GM12878 (cell line): Measurements from ENCODE around the gene SH2D3A. TPM values are rescaled to one million over a fixed set of nuclear protein-coding genes. Genes with fewer than 3 reads are reported as not detected.

Experiments used
- ATAC-seq: fragments of 200-7000 bp; cut with Tn5 transposase; 3 replicates; pipeline ENCODE4 v1.9.1; 2020; ENCODE audit warnings: mild to moderate bottlenecking, moderate library complexity
- BruUV-seq: library from RNA; stranded (reverse); fragments of 400-500 nt; replicated peaks from 2 replicates; lab custom pipeline; 2021; lab: Mats Ljungman, UMichigan
- CTCF ChIA-PET: fragments of 300-600 bp; sonication (Branson Sonifier 250); formaldehyde crosslinking; extraction: SDS; loops from one replicate; lab custom pipeline; 2021; ENCODE audit warnings: inconsistent platforms; lab: Yijun Ruan, JAX
- POLR2A ChIA-PET: fragments of 350-600 bp; formaldehyde crosslinking; extraction: SDS; loops from one replicate; lab custom pipeline; 2021; ENCODE audit warnings: inconsistent platforms; lab: Charles Lee
- RAD21 ChIA-PET: fragments of 300-600 bp; sonication (Branson Sonifier 250); formaldehyde crosslinking; loops from one replicate; lab custom pipeline; 2023; ENCODE audit warnings: antibody characterized with exemption; ENCODE audit not compliant: unreplicated experiment; lab: Charles Lee
- SMC1A ChIA-PET: fragments of 300-600 bp; sonication (Branson Sonifier 250); formaldehyde crosslinking; loops from one replicate; lab custom pipeline; 2023; ENCODE audit not compliant: unreplicated experiment, uncharacterized antibody; lab: Charles Lee
- DNase-seq: peaks from one replicate; pipeline ENCODE4 v3.0.0-alpha.2; 2011; ENCODE audit warnings: low read depth, low spot score
- FAIRE-seq: peaks from 3 replicates; lab custom pipeline; 2011; peaks lifted over from hg19 to GRCh38; lab: Jason Lieb, UNC
- H2AFZ ChIP-seq: 2 replicates; pipeline ENCODE4 v1.6.0; 2011; ENCODE audit warnings: low read depth, low read length, control low read depth; ENCODE audit not compliant: control insufficient read depth
- H3K27ac ChIP-seq: 2 replicates; pipeline ENCODE4 v1.5.1; 2011; ENCODE audit warnings: control low read depth; ENCODE audit not compliant: control insufficient read depth, insufficient read depth
- H3K27me3 ChIP-seq, 2 experiments: replicated peaks in 1 of 2; 2 replicates each; pipeline versions ENCODE4 v1.6.0 to v1.6.1; 2011; ENCODE audit warnings: low read length in 1 of 2; ENCODE audit not compliant: control insufficient read depth in 2 of 2, insufficient read depth in 2 of 2
- H3K36me3 ChIP-seq, 2 experiments: 2 replicates each; pipeline ENCODE4 v1.5.1; 2011; ENCODE audit warnings: low read length in 1 of 2; ENCODE audit not compliant: control insufficient read depth in 2 of 2, insufficient read depth in 2 of 2
- H3K4me1 ChIP-seq: 2 replicates; pipeline ENCODE4 v1.6.1; 2011; ENCODE audit warnings: mild to moderate bottlenecking, low read length, moderate library complexity, mixed read lengths; ENCODE audit not compliant: control insufficient read depth, insufficient read depth
- H3K4me2 ChIP-seq: 2 replicates; pipeline ENCODE4 v1.6.0; 2011; ENCODE audit warnings: control low read depth; ENCODE audit not compliant: control insufficient read depth, insufficient read depth
- H3K4me3 ChIP-seq: fragments of 200-600 bp; sonication (generic); 2 replicates; pipeline ENCODE4 v1.5.1; 2016
- H3K79me2 ChIP-seq: 2 replicates; pipeline ENCODE4 v1.6.0; 2011; ENCODE audit warnings: low read length; ENCODE audit not compliant: control insufficient read depth, insufficient read depth
- H3K9ac ChIP-seq: 2 replicates; pipeline ENCODE4 v1.8.0; 2011; ENCODE audit warnings: low read length, control low read depth, mixed read lengths; ENCODE audit not compliant: control insufficient read depth, insufficient read depth
- H3K9me3 ChIP-seq: replicated peaks from 3 replicates; pipeline ENCODE4 v1.5.1; 2011; ENCODE audit warnings: mild to moderate bottlenecking, low read length; ENCODE audit not compliant: control insufficient read depth, insufficient read depth
- H4K20me1 ChIP-seq: 2 replicates; pipeline ENCODE4 v1.6.0; 2011; ENCODE audit not compliant: control insufficient read depth, insufficient read depth
- BACH1 ChIP-seq: fragments of 450-650 bp; IDR thresholded peaks from 2 replicates; pipeline ENCODE4 v1.6.1; 2017; ENCODE audit warnings: mild to moderate bottlenecking, borderline replicate concordance
- BCL3 ChIP-seq: IDR thresholded peaks from 2 replicates; pipeline ENCODE4 v1.6.1; 2011; ENCODE audit warnings: borderline replicate concordance, low read depth, mild to moderate bottlenecking, moderate library complexity, low read length; ENCODE audit not compliant: insufficient read depth, poor library complexity, severe bottlenecking
- CTCF ChIP-seq, 3 experiments: IDR thresholded peaks in 2 of 3; conservative IDR thresholded peaks in 1 of 3; 2 replicates each; pipeline ENCODE4 v1.5.1; 2011; ENCODE audit warnings: low read depth in 3 of 3, low read length in 3 of 3, mild to moderate bottlenecking in 3 of 3, control low read depth in 2 of 3, moderate library complexity in 2 of 3, inconsistent platforms in 1 of 3, mixed read lengths in 1 of 3; ENCODE audit not compliant: control insufficient read depth in 2 of 3, insufficient read depth in 1 of 3; ENCODE audit errors: extremely low read depth in 1 of 3
- DPF2 ChIP-seq: fragments of 450-650 bp; IDR thresholded peaks from 2 replicates; pipeline ENCODE4 v1.6.1; 2017; ENCODE audit warnings: mild to moderate bottlenecking
- KDM1A ChIP-seq: fragments of 200-600 bp; sonication (generic); IDR thresholded peaks from 2 replicates; pipeline ENCODE4 v1.6.1; 2016; ENCODE audit warnings: borderline replicate concordance
- MXI1 ChIP-seq: fragments of 150-350 bp; IDR thresholded peaks from 2 replicates; pipeline ENCODE4 v1.6.1; 2011; ENCODE audit warnings: low read depth, mild to moderate bottlenecking, inconsistent platforms, low read length, improper control_type of control experiment
- RB1 ChIP-seq: fragments of 450-650 bp; formaldehyde crosslinking; IDR thresholded peaks from 2 replicates; pipeline ENCODE4 v1.6.1; 2017; ENCODE audit warnings: mild to moderate bottlenecking, borderline replicate concordance
- SIN3A ChIP-seq: IDR thresholded peaks from 2 replicates; pipeline ENCODE4 v1.6.1; 2012; ENCODE audit warnings: low read depth, low read length, improper control_type of control experiment
- WGBS: methylation state at CpG from one replicate; pipeline ENCODE4 v1.1.6; 2016; ENCODE audit warnings: low lambda C conversion rate; ENCODE audit not compliant: insufficient replicate concordance, insufficient coverage; ENCODE audit errors: missing lambda C conversion rate; 5-methylcytosine and 5-hydroxymethylcytosine counted together
- in situ Hi-C: fragments of 300-500 bp; cut with MboI; formaldehyde crosslinking; loops from 9 replicates; pipeline ENCODE4 v1.14.3; 2018; ENCODE audit warnings: mixed read lengths
- intact Hi-C: fragments of 100-400 bp; cut with micrococcal nuclease; formaldehyde crosslinking; loops from one replicate; pipeline ENCODE4 v1.14.2; 2022; ENCODE audit not compliant: unreplicated experiment
- polyA plus RNA-seq, 11 experiments: library from polyadenylated mRNA; depleted of rRNA in 4 of 11; unstranded in 6 of 11; stranded (reverse) in 5 of 11; fragments of >200 nt; fragmentation: Nextera tagmentation in 4 of 11; fragmentation: Illumina TruSeq in 1 of 11; extraction: Ambion mirVana in 4 of 11; extraction: Trizol in 1 of 11; gene quantifications; 1 replicate in 1 of 11; 2 replicates in 10 of 11; pipeline versions ENCODE4 v1.2.1 to v1.2.3, GENCODE V29; 2011 to 2016; ENCODE audit warnings: inconsistent platforms in 2 of 11, missing spikeins in 2 of 11, low read depth in 1 of 11
- total RNA-seq, 4 experiments: library from RNA; depleted of rRNA in 3 of 4; stranded (reverse); fragments of >200 nt in 3 of 4; fragmentation: Illumina TruSeq in 1 of 4; extraction: Trizol in 1 of 4; gene quantifications; 2 replicates each; pipeline versions ENCODE4 v1.2.1 to v1.2.3, GENCODE V29; 2013 to 2021

SH2D3A gene
- total and polyA plus RNA-seq, 10 of the 15 experiments (the other 5 are each of a cell fraction or from before 2014, with no cell fraction given), result 0.77 to 24.4 (median 9.5) TPM

GRCh38 chr19:6719540-6719861 lies 47.7 kb downstream of the SH2D3A start:
- Histone ChIP-seq H3K27ac (no peak overlapping the region), H3K4me2 (no peak overlapping the region), H3K36me3 (no peaks in the 10 kb centered on the region), H3K4me1 (peaks cover 32% of the 10 kb centered on the region), H3K27me3 (no peaks in the 10 kb centered on the region)
- no peak for FAIRE-seq
- SMC1A ChIA-PET, result no interaction called here
- no peak for ATAC-seq
- TF ChIP-seq SIN3A (no peak), BACH1 (no peak), RB1 (no peak), BCL3 (no peak), MXI1 (no peak), KDM1A (no peak), CTCF (IDR thresholded peaks at IDR 0.05 in 2 of 3, conservative IDR thresholded peaks at IDR 0.05 in 1 of 3; ENCODE audit: control insufficient read depth in 2 of 3, extremely low read depth in 1 of 3, insufficient read depth in 1 of 3, low read depth in 3 of 3, low read length in 3 of 3) (no peak), DPF2 (no peak)
- TF ChIP-seq, all 136 proteins: peak for 0
- no peak for DNase-seq
- CTCF ChIA-PET, result no interaction called here
- H4K20me1 ChIP-seq, result no peaks in the 10 kb centered on the region
- in situ Hi-C loops, result no loop called here
- no peaks in the 10 kb centered on the region for H3K79me2 ChIP-seq
- WGBS, result 59% methylated on average over 6 of the region's 6 CpGs
- H2AFZ ChIP-seq, result no peak overlapping the region
- no TSS peak for BruUV-seq
- H3K9ac ChIP-seq, result no peak overlapping the region
- intact Hi-C loops, result no loop called here
- POLR2A ChIA-PET, result no interaction called here
- RAD21 ChIA-PET, result no interaction called here
- H3K4me3 ChIP-seq, result no peak overlapping the region
- no peaks in the 10 kb centered on the region for H3K9me3 ChIP-seq
